ENCODE data around the gene WNK1. TPM values are rescaled to one million over a fixed set of nuclear protein-coding genes. Genes with fewer than 3 reads are reported as not detected.

WNK1 gene
- total RNA-seq, 1 experiment from 2014 or later: 117 TPM

DNA sequence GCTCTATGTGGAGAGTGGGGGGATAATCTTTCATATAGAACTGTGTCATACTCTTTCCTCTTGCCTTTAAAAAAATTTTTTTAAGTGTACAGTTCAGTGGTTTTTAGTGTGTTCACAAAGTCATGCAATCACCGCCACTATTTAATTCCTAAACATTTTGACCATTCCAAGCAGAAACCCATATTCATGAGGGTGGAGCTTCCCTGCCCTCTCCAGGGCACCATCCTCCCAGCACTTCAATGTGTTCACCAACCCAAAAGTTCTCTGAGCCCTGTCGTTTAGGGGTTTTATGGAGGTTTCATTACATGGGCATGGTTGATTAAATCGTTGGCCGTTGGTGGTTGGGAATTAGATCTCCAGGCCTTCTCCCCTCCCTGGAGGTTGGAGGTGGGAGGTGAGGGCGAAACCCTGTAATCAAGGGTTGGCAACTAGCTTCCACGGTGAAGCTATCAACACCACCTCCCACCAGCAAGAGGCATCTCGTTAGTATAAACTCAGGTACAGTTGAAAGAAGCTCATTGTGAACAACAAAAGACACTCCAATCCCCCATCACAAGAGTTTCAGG is 42.8 kb upstream of the WNK1 start:
- H4K91ac ChIP-seq (ENCODE audit: insufficient read length, low read depth, low read length): no peak overlapping the region
- H3K4me1 ChIP-seq (ENCODE audit: insufficient read depth, low read length): peaks cover 3% of the 10 kb centered on the region; the same call in 1 of the 2 replicates
- no peak overlapping the region for H3K4ac ChIP-seq (ENCODE audit: low read depth, low read length)
- H2BK120ac ChIP-seq (ENCODE audit: low read depth, low read length, poor library complexity, severe bottlenecking): no peak overlapping the region
- Mint-ChIP-seq H3K9me3 (peaks cover 0 to 4% of the 10 kb centered on the region in 2 experiments; a peak in 1 of 5 replicates), H3K36me3 (ENCODE audit: insufficient read depth in 1 of 3, low read depth in 3 of 3) (no peaks in the 10 kb centered on the region), H3K27ac (no peak overlapping the region; a peak in 1 of 7 replicates), H3K4me1 (peaks cover 21 to 22% of the 10 kb centered on the region in 2 experiments), H3K27me3 (ENCODE audit: low read depth) (no peaks in the 10 kb centered on the region), H3K4me3 (no peak overlapping the region)
- no peak for TF ChIP-seq CTCF (conservative IDR thresholded peaks at IDR 0.05)
- no peak overlapping the region for H3T11ph ChIP-seq (ENCODE audit: low read length)
- H2BK5ac ChIP-seq (ENCODE audit: insufficient read length, low read length): no peak overlapping the region
- H4K20me1 ChIP-seq (ENCODE audit: control insufficient read depth, insufficient read depth, insufficient read length): no peaks in the 10 kb centered on the region
- no peak overlapping the region for H3K23ac ChIP-seq (ENCODE audit: insufficient read length, low read depth, low read length)
- H3K23me2 ChIP-seq (ENCODE audit: insufficient read length, low read depth, low read length, poor library complexity, severe bottlenecking): no peaks in the 10 kb centered on the region
- H3K9ac ChIP-seq (ENCODE audit: extremely low read depth, insufficient read length, low read length): no peak overlapping the region
- H2BK20ac ChIP-seq (ENCODE audit: low read depth, low read length, poor library complexity, severe bottlenecking): no peak overlapping the region
- H3K56ac ChIP-seq (ENCODE audit: insufficient read length, low read depth, low read length): no peak overlapping the region
- H3K14ac ChIP-seq (ENCODE audit: insufficient read depth, low read length): no peak overlapping the region
- H3K79me1 ChIP-seq (ENCODE audit: insufficient read depth, low read depth, low read length, poor library complexity, severe bottlenecking): no peaks in the 10 kb centered on the region
- WGBS (ENCODE audit: extremely low coverage, insufficient read length, low lambda C conversion rate): no CpG with 5 or more reads among the region's 7 CpGs
- no peak overlapping the region for H3K18ac ChIP-seq (ENCODE audit: insufficient read length, low read depth, low read length)
- no peaks in the 10 kb centered on the region for H3K79me2 ChIP-seq (ENCODE audit: insufficient read depth, low read length)
- no peaks in the 10 kb centered on the region for H3K9me3 ChIP-seq (ENCODE audit: control insufficient read depth, low read depth, low read length)
- H2AFZ ChIP-seq (ENCODE audit: low read length): no peak overlapping the region
- H2BK15ac ChIP-seq (ENCODE audit: low read depth, low read length): no peak overlapping the region
- H2AK5ac ChIP-seq (ENCODE audit: insufficient read length, low read length): no peak overlapping the region
- no peak overlapping the region for H4K8ac ChIP-seq (replicated peaks; ENCODE audit: insufficient read length, low read depth, low read length)
- H2BK12ac ChIP-seq (ENCODE audit: insufficient read length, low read depth, low read length): no peak overlapping the region
- DNase-seq: no peak
- H3K27me3 ChIP-seq (ENCODE audit: insufficient read depth, low read length): no peaks in the 10 kb centered on the region
- no peak overlapping the region for H4K5ac ChIP-seq (ENCODE audit: insufficient read length, low read depth, low read length)
- H3K27ac ChIP-seq (ENCODE audit: insufficient read length, low read depth, low read length): no peak overlapping the region
- no peak overlapping the region for H3K4me2 ChIP-seq (ENCODE audit: insufficient read depth, insufficient read length, low read length)

Data from H9 (cell line).